PC-3 (cell line): ENCODE measurements around the gene SH3PXD2B. TPM values are rescaled to one million over a fixed set of nuclear protein-coding genes. Genes with fewer than 3 reads are reported as not detected.

ENCODE experiments used
- ATAC-seq: fragments of 200-7000 bp; cut with Tn5 transposase; 2 replicates; pipeline ENCODE4 v1.9.1; 2020; ENCODE audit warnings: mild to moderate bottlenecking, moderate library complexity
- BruUV-seq: library from RNA; stranded (reverse); fragments of 400-500 nt; replicated peaks from 2 replicates; lab custom pipeline; 2021; lab: Mats Ljungman, UMichigan
- CTCF ChIA-PET: fragments of 300-600 bp; sonication (Branson Sonifier 250); formaldehyde crosslinking; loops from one replicate; lab custom pipeline; 2022; ENCODE audit warnings: antibody characterized with exemption; lab: Charles Lee
- POLR2A ChIA-PET: fragments of 300-600 bp; sonication (Branson Sonifier 250); formaldehyde crosslinking; loops from one replicate; lab custom pipeline; 2022; ENCODE audit warnings: antibody characterized with exemption; ENCODE audit not compliant: unreplicated experiment; lab: Charles Lee
- DNase-seq: peaks from one replicate; pipeline ENCODE4 v3.0.0-alpha.2; 2015
- H2AFZ ChIP-seq: fragments of 300-600 bp; sonication (generic); 2 replicates; pipeline ENCODE4 v1.6.0; 2016; ENCODE audit warnings: antibody characterized with exemption, low read length
- H3F3A ChIP-seq: fragments of 300-600 bp; sonication (generic); one replicate; pipeline ENCODE4 v1.6.0; 2017; ENCODE audit warnings: antibody characterized with exemption, low read length, control low read depth, mild to moderate bottlenecking; ENCODE audit not compliant: unreplicated experiment
- H3K27ac ChIP-seq: fragments of 300-600 bp; sonication (generic); 2 replicates; pipeline ENCODE4 v1.5.1; 2016; ENCODE audit warnings: mild to moderate bottlenecking, low read length
- H3K27me3 ChIP-seq: fragments of 300-600 bp; sonication (generic); 2 replicates; pipeline ENCODE4 v1.6.1; 2016; ENCODE audit warnings: low read length, mixed read lengths
- H3K36me3 ChIP-seq: fragments of 300-600 bp; sonication (generic); 2 replicates; pipeline ENCODE4 v1.6.1; 2016; ENCODE audit warnings: low read depth, mixed run types, low read length, mixed read lengths
- H3K4me1 ChIP-seq: fragments of 300-600 bp; sonication (generic); 2 replicates; pipeline ENCODE4 v1.5.1; 2016; ENCODE audit warnings: low read length; ENCODE audit not compliant: insufficient read depth
- H3K4me2 ChIP-seq: fragments of 300-600 bp; sonication (generic); 2 replicates; pipeline ENCODE4 v1.6.0; 2016; ENCODE audit warnings: low read length
- H3K4me3 ChIP-seq: fragments of 300-600 bp; sonication (generic); 2 replicates; pipeline ENCODE4 v1.5.1; 2016; ENCODE audit warnings: mild to moderate bottlenecking, low read length, mixed read lengths
- H3K79me2 ChIP-seq: fragments of 300-600 bp; sonication (generic); 2 replicates; pipeline ENCODE4 v1.6.1; 2017; ENCODE audit warnings: low read length, mixed read lengths
- H3K9ac ChIP-seq: fragments of 300-600 bp; sonication (generic); 2 replicates; pipeline ENCODE4 v1.6.0; 2016; ENCODE audit warnings: mild to moderate bottlenecking, low read length
- H3K9me2 ChIP-seq: fragments of 300-600 bp; sonication (generic); replicated peaks from 2 replicates; pipeline ENCODE4 v1.6.1; 2016; ENCODE audit warnings: mixed run types, low read length, mixed read lengths
- H3K9me3 ChIP-seq: fragments of 300-600 bp; sonication (generic); 2 replicates; pipeline ENCODE4 v1.6.1; 2016; ENCODE audit warnings: low read length, mixed read lengths
- H4K20me1 ChIP-seq: fragments of 300-600 bp; sonication (generic); 2 replicates; pipeline ENCODE4 v1.6.1; 2016; ENCODE audit warnings: low read length, mixed read lengths
- CTCF ChIP-seq: fragments of 300-600 bp; sonication (generic); conservative IDR thresholded peaks from 2 replicates; pipeline ENCODE4 v1.5.1; 2017; ENCODE audit warnings: antibody characterized with exemption, low read depth, mild to moderate bottlenecking, low read length
- EZH2 ChIP-seq: fragments of 300-600 bp; sonication (generic); IDR thresholded peaks from one replicate; pipeline ENCODE4 v1.6.1; 2017; ENCODE audit warnings: antibody characterized with exemption, mild to moderate bottlenecking, low read length; ENCODE audit not compliant: unreplicated experiment
- EZH2phosphoT487 ChIP-seq: fragments of 300-600 bp; sonication (generic); IDR thresholded peaks from 2 replicates; pipeline ENCODE4 v1.6.1; 2018; ENCODE audit warnings: mild to moderate bottlenecking, antibody characterized with exemption, low read length, borderline replicate concordance
- intact Hi-C: fragments of 100-400 bp; cut with micrococcal nuclease; formaldehyde crosslinking; loops from 2 replicates; pipeline ENCODE4 v1.9.0; 2023
- total RNA-seq: library from RNA; depleted of rRNA; stranded (reverse); fragments of >200 nt; gene quantifications from 2 replicates; pipeline ENCODE4 v1.2.3, GENCODE V29; 2014

SH3PXD2B gene
- total RNA-seq, 1 experiment from 2014 or later: 9.8 TPM

- intact Hi-C loops: loop anchor here (10.0 kb wide), 1 partner anchor 275 kb away; no protein-coding TSS in a partner anchor
- Histone ChIP-seq H3K9ac (no peak overlapping the region), H2AFZ (no peak overlapping the region), H3F3A (no peaks in the 10 kb centered on the region), H3K9me2 (no peaks in the 10 kb centered on the region), H3K27me3 (no peaks in the 10 kb centered on the region), H3K4me3 (no peak overlapping the region), H3K4me1 (peaks cover 39% of the 10 kb centered on the region), H4K20me1 (no peaks in the 10 kb centered on the region), H3K4me2 (no peak overlapping the region), H3K36me3 (no peaks in the 10 kb centered on the region), H3K9me3 (no peaks in the 10 kb centered on the region), H3K79me2 (no peaks in the 10 kb centered on the region), H3K27ac (no peak overlapping the region)
- CTCF ChIA-PET: no interaction called here
- POLR2A ChIA-PET: no interaction called here
- no peak for TF ChIP-seq CTCF
- no peak for TF ChIP-seq EZH2
- no peak for TF ChIP-seq EZH2phosphoT487
- no TSS peak for BruUV-seq
- ATAC-seq (no peak), DNase-seq (peak; percentile 18)
These were observed 74.8 kb downstream of the SH3PXD2B start for GRCh38 chr5:172379481-172379880.

- no peaks in the 10 kb centered on the region for H3K9me3 ChIP-seq
- H3K79me2 ChIP-seq: no peaks in the 10 kb centered on the region
- no peak overlapping the region for H3K27ac ChIP-seq
- intact Hi-C loops: loop anchor here (10.0 kb wide), 1 partner anchor 273 kb away; no protein-coding TSS in a partner anchor
- TF ChIP-seq EZH2phosphoT487 (no peak), EZH2 (no peak), CTCF (no peak)
- no peak overlapping the region for H3K4me3 ChIP-seq
- no peaks in the 10 kb centered on the region for H3F3A ChIP-seq
- H3K27me3 ChIP-seq: no peaks in the 10 kb centered on the region
- no peak for DNase-seq
- H3K9ac ChIP-seq: no peak overlapping the region
- no peak overlapping the region for H2AFZ ChIP-seq
- no peaks in the 10 kb centered on the region for H3K9me2 ChIP-seq
- H3K4me2 ChIP-seq: no peak overlapping the region
- CTCF ChIA-PET: no interaction called here
- H3K36me3 ChIP-seq: no peaks in the 10 kb centered on the region
- ATAC-seq: no peak
- BruUV-seq: no TSS peak
- POLR2A ChIA-PET: no interaction called here
- no peaks in the 10 kb centered on the region for H4K20me1 ChIP-seq
- H3K4me1 ChIP-seq: peaks cover 26% of the 10 kb centered on the region
These were observed 76.5 kb downstream of the SH3PXD2B start for GRCh38 chr5:172377856-172378255.

GRCh38 chr5:172377438-172377837 lies 76.9 kb downstream of the SH3PXD2B start:
- H4K20me1 ChIP-seq: no peaks in the 10 kb centered on the region
- intact Hi-C loops: loop anchor here (10.0 kb wide), 1 partner anchor 273 kb away; no protein-coding TSS in a partner anchor
- H3F3A ChIP-seq: no peaks in the 10 kb centered on the region
- ATAC-seq: no peak
- H3K4me2 ChIP-seq: no peak overlapping the region
- H3K79me2 ChIP-seq: no peaks in the 10 kb centered on the region
- H3K4me1 ChIP-seq: peaks cover 22% of the 10 kb centered on the region
- H2AFZ ChIP-seq: no peak overlapping the region
- ChIA-PET POLR2A (no interaction called here), CTCF (no interaction called here)
- H3K27me3 ChIP-seq: no peaks in the 10 kb centered on the region
- DNase-seq: no peak
- no peak overlapping the region for H3K27ac ChIP-seq
- no peak overlapping the region for H3K4me3 ChIP-seq
- no peak overlapping the region for H3K9ac ChIP-seq
- H3K9me2 ChIP-seq: no peaks in the 10 kb centered on the region
- no peaks in the 10 kb centered on the region for H3K36me3 ChIP-seq
- BruUV-seq: no TSS peak
- TF ChIP-seq CTCF (no peak), EZH2phosphoT487 (no peak), EZH2 (no peak)
- no peaks in the 10 kb centered on the region for H3K9me3 ChIP-seq
